GM23338 (cell line): ENCODE data around the gene NUCKS1. TPM values are rescaled to one million over a fixed set of nuclear protein-coding genes. Genes with fewer than 3 reads are reported as not detected.
A peak's percentile ranks its signal among the peaks of the same experiment; 100 is the strongest.

Experiments used
- ATAC-seq: fragments of 200-7000 bp; cut with Tn5 transposase; 3 replicates; pipeline ENCODE4 v1.9.1; 2020
- DNase-seq: peaks from one replicate; pipeline ENCODE4 v3.0.0-alpha.2; 2015; ENCODE audit warnings: low spot score
- H2AFZ ChIP-seq: fragments of 200-600 bp; sonication (generic); 2 replicates; pipeline ENCODE4 v1.8.0; 2016; ENCODE audit warnings: antibody characterized with exemption, mild to moderate bottlenecking, moderate library complexity
- H3F3A ChIP-seq: fragments of 200-600 bp; sonication (generic); replicated peaks from 2 replicates; pipeline ENCODE4 v1.8.0; 2017; ENCODE audit warnings: antibody characterized with exemption, mixed run types, low read depth
- H3K27ac ChIP-seq: fragments of 200-600 bp; sonication (generic); 2 replicates; pipeline ENCODE4 v1.6.1; 2016; ENCODE audit warnings: low read depth
- H3K27me3 ChIP-seq: fragments of 200-600 bp; sonication (generic); 2 replicates; pipeline ENCODE4 v1.8.0; 2016; ENCODE audit warnings: mild to moderate bottlenecking, mixed run types, moderate library complexity; ENCODE audit not compliant: insufficient read depth
- H3K36me3 ChIP-seq: fragments of 200-600 bp; sonication (generic); 2 replicates; pipeline ENCODE4 v1.8.0; 2016; ENCODE audit warnings: mild to moderate bottlenecking; ENCODE audit not compliant: insufficient read depth
- H3K4me1 ChIP-seq: fragments of 200-600 bp; sonication (generic); 2 replicates; pipeline ENCODE4 v1.8.0; 2016; ENCODE audit warnings: mild to moderate bottlenecking, moderate library complexity; ENCODE audit not compliant: insufficient read depth
- H3K4me2 ChIP-seq: fragments of 200-600 bp; sonication (generic); 2 replicates; pipeline ENCODE4 v1.7.1; 2017; ENCODE audit warnings: mixed run types
- H3K4me3 ChIP-seq: fragments of 200-600 bp; sonication (generic); 2 replicates; pipeline ENCODE4 v1.6.1; 2016; ENCODE audit warnings: mixed run types
- H3K79me2 ChIP-seq: fragments of 200-600 bp; sonication (generic); replicated peaks from 2 replicates; pipeline ENCODE4 v1.8.0; 2017; ENCODE audit warnings: mild to moderate bottlenecking; ENCODE audit not compliant: insufficient read depth
- H3K9me2 ChIP-seq: fragments of 200-600 bp; sonication (generic); 2 replicates; pipeline ENCODE4 v1.8.0; 2017; ENCODE audit not compliant: insufficient read depth
- H4K20me1 ChIP-seq: fragments of 200-600 bp; sonication (generic); replicated peaks from 2 replicates; pipeline ENCODE4 v1.8.0; 2017; ENCODE audit warnings: mild to moderate bottlenecking; ENCODE audit not compliant: insufficient read depth
- H3K27ac Mint-ChIP-seq: 2 replicates; pipeline ENCODE4 v1.8.0; 2020; ENCODE audit warnings: inconsistent platforms, mild to moderate bottlenecking, moderate library complexity, mixed read lengths
- H3K27me3 Mint-ChIP-seq: 3 replicates; pipeline ENCODE4 v1.8.0; 2022; ENCODE audit warnings: low read depth, mild to moderate bottlenecking, moderate library complexity, mixed read lengths, inconsistent platforms; ENCODE audit not compliant: insufficient read depth, poor library complexity
- H3K36me3 Mint-ChIP-seq: 3 replicates; pipeline ENCODE4 v1.8.0; 2021; ENCODE audit warnings: low read depth, mild to moderate bottlenecking, inconsistent platforms, moderate library complexity, mixed read lengths
- H3K4me1 Mint-ChIP-seq: 3 replicates; pipeline ENCODE4 v1.8.0; 2020; ENCODE audit warnings: mild to moderate bottlenecking, inconsistent platforms, mixed read lengths
- H3K4me3 Mint-ChIP-seq: 3 replicates; pipeline ENCODE4 v1.8.0; 2021; ENCODE audit warnings: moderate library complexity, mild to moderate bottlenecking, inconsistent platforms, mixed read lengths
- H3K9me3 Mint-ChIP-seq: 3 replicates; pipeline ENCODE4 v1.8.0; 2020; ENCODE audit warnings: moderate library complexity, mild to moderate bottlenecking, inconsistent platforms, mixed read lengths
- CREB1 ChIP-seq: fragments of 250-450 bp; sonication (Bioruptor Pico); IDR thresholded peaks from 2 replicates; pipeline ENCODE4 v1.5.0; 2020; ENCODE audit warnings: low read depth, mild to moderate bottlenecking, moderate library complexity
- EZH2 ChIP-seq: fragments of 200-600 bp; sonication (generic); IDR thresholded peaks from one replicate; pipeline ENCODE4 v1.8.0; 2017; ENCODE audit warnings: antibody characterized with exemption, mild to moderate bottlenecking, low read depth; ENCODE audit not compliant: unreplicated experiment
- EZH2phosphoT487 ChIP-seq: fragments of 200-600 bp; sonication (generic); IDR thresholded peaks from one replicate; pipeline ENCODE4 v1.8.1; 2018; ENCODE audit warnings: antibody characterized with exemption; ENCODE audit not compliant: unreplicated experiment
- JUNB ChIP-seq: IDR thresholded peaks from one replicate; pipeline ENCODE4 v1.6.1; 2016; ENCODE audit warnings: antibody characterized with exemption; ENCODE audit not compliant: unreplicated experiment
- NANOG ChIP-seq: IDR thresholded peaks from 2 replicates; pipeline ENCODE4 v1.6.1; 2016; ENCODE audit warnings: antibody characterized with exemption, borderline replicate concordance
- POLR2AphosphoS5 ChIP-seq: IDR thresholded peaks from 2 replicates; pipeline ENCODE4 v1.6.1; 2016; ENCODE audit warnings: antibody characterized with exemption, low read depth
- STAT1 ChIP-seq: IDR thresholded peaks from one replicate; pipeline ENCODE4 v1.6.1; 2016; ENCODE audit warnings: antibody characterized with exemption; ENCODE audit not compliant: unreplicated experiment
- ZNF114 ChIP-seq: fragments of 250-450 bp; sonication (Bioruptor Pico); IDR thresholded peaks from 2 replicates; pipeline ENCODE4 v1.5.0; 2020; ENCODE audit warnings: mild to moderate bottlenecking, moderate library complexity
- ZNF331 ChIP-seq: fragments of 250-450 bp; sonication (Bioruptor Pico); IDR thresholded peaks from 2 replicates; pipeline ENCODE4 v1.5.0; 2020; ENCODE audit warnings: low read depth, mild to moderate bottlenecking, moderate library complexity
- polyA plus RNA-seq: library from polyadenylated mRNA; unstranded; fragments of >200 nt; fragmentation: Nextera tagmentation; extraction: Ambion mirVana; gene quantifications from 2 replicates; pipeline ENCODE4 v1.2.1, GENCODE V29; 2016
- total RNA-seq: library from RNA; depleted of rRNA; stranded (reverse); fragments of >200 nt; shearing (Covaris generic); gene quantifications from 2 replicates; pipeline ENCODE4 v1.2.3, GENCODE V29; 2014
- TF ChIP-seq, protein P1 (sequence below): IDR thresholded peaks from one replicate; pipeline ENCODE4 v1.6.1; 2018; ENCODE audit warnings: antibody characterized with exemption; ENCODE audit not compliant: unreplicated experiment
- TF ChIP-seq, protein P2 (sequence below): IDR thresholded peaks from 2 replicates; pipeline ENCODE4 v1.6.1; 2016; ENCODE audit warnings: antibody characterized with exemption
- TF ChIP-seq, protein P3 (sequence below), 2 experiments: fragments of 200-600 bp in 1 of 2; sonication (generic) in 1 of 2; conservative IDR thresholded peaks; 2 replicates each; pipeline versions ENCODE4 v1.5.1 to v1.6.1; 2016 to 2017; ENCODE audit warnings: antibody characterized with exemption in 2 of 2, low read depth in 2 of 2, mild to moderate bottlenecking in 2 of 2, moderate library complexity in 1 of 2
- TF ChIP-seq, protein P4 (sequence below): fragments of 250-450 bp; sonication (Bioruptor Pico); IDR thresholded peaks from 2 replicates; pipeline ENCODE4 v1.5.0; 2020; ENCODE audit warnings: mild to moderate bottlenecking, moderate library complexity

NUCKS1 gene
- total and polyA plus RNA-seq, 2 experiments from 2014 or later = 255 to 307 TPM

DNA sequence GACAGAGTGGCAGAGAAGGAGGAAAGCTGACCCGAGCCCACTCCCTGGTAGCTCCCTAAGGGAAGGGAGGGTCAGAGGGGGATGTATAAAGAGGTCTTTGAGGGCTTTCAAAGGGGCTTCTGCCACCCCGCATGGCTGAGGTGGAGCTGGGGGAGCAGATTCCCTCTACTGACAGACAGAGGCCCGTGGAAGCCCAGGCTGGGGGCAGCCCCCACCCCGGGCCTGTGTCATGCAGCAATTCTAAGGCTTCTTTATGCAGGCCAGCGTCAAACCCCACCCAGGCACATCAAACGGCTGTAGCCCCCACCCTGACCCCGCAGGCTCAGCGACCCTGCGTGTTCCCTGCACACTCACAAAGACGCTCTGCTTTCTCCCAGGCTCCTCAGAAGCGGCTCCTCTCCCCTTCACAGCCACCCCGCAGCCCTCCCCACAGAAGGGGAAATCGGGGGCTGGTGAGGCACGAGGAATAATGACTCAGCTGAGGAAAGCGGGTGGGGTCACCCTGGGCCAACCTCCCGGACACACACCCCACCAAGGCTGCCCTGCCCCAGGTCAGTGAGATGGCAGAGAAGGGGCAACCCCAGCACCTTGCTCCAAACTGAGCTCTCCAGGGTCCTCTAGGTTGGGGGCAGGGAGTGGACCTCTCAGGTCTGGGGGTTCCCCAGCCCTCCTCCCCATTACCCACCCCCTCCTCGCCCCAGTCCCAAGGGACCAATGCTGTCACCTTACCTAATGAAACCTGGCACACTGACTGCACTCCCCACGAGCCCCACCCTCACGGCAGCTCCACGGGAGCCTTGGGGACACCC is 80.4 kb downstream of the NUCKS1 start:
- no peak overlapping the region; the same call in 1 of the 2 replicates for H3K27ac ChIP-seq
- no peaks in the 10 kb centered on the region for H3K27me3 ChIP-seq
- H3K36me3 ChIP-seq = no peaks in the 10 kb centered on the region
- TF ChIP-seq ZNF331 (CRISPR knock-in tag) = no peak
- TF ChIP-seq, protein P1, sequence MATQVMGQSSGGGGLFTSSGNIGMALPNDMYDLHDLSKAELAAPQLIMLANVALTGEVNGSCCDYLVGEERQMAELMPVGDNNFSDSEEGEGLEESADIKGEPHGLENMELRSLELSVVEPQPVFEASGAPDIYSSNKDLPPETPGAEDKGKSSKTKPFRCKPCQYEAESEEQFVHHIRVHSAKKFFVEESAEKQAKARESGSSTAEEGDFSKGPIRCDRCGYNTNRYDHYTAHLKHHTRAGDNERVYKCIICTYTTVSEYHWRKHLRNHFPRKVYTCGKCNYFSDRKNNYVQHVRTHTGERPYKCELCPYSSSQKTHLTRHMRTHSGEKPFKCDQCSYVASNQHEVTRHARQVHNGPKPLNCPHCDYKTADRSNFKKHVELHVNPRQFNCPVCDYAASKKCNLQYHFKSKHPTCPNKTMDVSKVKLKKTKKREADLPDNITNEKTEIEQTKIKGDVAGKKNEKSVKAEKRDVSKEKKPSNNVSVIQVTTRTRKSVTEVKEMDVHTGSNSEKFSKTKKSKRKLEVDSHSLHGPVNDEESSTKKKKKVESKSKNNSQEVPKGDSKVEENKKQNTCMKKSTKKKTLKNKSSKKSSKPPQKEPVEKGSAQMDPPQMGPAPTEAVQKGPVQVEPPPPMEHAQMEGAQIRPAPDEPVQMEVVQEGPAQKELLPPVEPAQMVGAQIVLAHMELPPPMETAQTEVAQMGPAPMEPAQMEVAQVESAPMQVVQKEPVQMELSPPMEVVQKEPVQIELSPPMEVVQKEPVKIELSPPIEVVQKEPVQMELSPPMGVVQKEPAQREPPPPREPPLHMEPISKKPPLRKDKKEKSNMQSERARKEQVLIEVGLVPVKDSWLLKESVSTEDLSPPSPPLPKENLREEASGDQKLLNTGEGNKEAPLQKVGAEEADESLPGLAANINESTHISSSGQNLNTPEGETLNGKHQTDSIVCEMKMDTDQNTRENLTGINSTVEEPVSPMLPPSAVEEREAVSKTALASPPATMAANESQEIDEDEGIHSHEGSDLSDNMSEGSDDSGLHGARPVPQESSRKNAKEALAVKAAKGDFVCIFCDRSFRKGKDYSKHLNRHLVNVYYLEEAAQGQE = no peak
- TF ChIP-seq, protein P2, sequence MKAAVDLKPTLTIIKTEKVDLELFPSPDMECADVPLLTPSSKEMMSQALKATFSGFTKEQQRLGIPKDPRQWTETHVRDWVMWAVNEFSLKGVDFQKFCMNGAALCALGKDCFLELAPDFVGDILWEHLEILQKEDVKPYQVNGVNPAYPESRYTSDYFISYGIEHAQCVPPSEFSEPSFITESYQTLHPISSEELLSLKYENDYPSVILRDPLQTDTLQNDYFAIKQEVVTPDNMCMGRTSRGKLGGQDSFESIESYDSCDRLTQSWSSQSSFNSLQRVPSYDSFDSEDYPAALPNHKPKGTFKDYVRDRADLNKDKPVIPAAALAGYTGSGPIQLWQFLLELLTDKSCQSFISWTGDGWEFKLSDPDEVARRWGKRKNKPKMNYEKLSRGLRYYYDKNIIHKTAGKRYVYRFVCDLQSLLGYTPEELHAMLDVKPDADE = no peak
- no peak for TF ChIP-seq JUNB
- TF ChIP-seq, protein P3, sequence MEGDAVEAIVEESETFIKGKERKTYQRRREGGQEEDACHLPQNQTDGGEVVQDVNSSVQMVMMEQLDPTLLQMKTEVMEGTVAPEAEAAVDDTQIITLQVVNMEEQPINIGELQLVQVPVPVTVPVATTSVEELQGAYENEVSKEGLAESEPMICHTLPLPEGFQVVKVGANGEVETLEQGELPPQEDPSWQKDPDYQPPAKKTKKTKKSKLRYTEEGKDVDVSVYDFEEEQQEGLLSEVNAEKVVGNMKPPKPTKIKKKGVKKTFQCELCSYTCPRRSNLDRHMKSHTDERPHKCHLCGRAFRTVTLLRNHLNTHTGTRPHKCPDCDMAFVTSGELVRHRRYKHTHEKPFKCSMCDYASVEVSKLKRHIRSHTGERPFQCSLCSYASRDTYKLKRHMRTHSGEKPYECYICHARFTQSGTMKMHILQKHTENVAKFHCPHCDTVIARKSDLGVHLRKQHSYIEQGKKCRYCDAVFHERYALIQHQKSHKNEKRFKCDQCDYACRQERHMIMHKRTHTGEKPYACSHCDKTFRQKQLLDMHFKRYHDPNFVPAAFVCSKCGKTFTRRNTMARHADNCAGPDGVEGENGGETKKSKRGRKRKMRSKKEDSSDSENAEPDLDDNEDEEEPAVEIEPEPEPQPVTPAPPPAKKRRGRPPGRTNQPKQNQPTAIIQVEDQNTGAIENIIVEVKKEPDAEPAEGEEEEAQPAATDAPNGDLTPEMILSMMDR (conservative IDR thresholded peaks at IDR 0.05; ENCODE audit: low read depth in 2 of 2) = no peak
- no peak for TF ChIP-seq STAT1
- no peak for TF ChIP-seq POLR2AphosphoS5
- no peak for TF ChIP-seq CREB1
- TF ChIP-seq ZNF114 (CRISPR knock-in tag) = no peak
- no peak for TF ChIP-seq EZH2
- TF ChIP-seq, protein P4, sequence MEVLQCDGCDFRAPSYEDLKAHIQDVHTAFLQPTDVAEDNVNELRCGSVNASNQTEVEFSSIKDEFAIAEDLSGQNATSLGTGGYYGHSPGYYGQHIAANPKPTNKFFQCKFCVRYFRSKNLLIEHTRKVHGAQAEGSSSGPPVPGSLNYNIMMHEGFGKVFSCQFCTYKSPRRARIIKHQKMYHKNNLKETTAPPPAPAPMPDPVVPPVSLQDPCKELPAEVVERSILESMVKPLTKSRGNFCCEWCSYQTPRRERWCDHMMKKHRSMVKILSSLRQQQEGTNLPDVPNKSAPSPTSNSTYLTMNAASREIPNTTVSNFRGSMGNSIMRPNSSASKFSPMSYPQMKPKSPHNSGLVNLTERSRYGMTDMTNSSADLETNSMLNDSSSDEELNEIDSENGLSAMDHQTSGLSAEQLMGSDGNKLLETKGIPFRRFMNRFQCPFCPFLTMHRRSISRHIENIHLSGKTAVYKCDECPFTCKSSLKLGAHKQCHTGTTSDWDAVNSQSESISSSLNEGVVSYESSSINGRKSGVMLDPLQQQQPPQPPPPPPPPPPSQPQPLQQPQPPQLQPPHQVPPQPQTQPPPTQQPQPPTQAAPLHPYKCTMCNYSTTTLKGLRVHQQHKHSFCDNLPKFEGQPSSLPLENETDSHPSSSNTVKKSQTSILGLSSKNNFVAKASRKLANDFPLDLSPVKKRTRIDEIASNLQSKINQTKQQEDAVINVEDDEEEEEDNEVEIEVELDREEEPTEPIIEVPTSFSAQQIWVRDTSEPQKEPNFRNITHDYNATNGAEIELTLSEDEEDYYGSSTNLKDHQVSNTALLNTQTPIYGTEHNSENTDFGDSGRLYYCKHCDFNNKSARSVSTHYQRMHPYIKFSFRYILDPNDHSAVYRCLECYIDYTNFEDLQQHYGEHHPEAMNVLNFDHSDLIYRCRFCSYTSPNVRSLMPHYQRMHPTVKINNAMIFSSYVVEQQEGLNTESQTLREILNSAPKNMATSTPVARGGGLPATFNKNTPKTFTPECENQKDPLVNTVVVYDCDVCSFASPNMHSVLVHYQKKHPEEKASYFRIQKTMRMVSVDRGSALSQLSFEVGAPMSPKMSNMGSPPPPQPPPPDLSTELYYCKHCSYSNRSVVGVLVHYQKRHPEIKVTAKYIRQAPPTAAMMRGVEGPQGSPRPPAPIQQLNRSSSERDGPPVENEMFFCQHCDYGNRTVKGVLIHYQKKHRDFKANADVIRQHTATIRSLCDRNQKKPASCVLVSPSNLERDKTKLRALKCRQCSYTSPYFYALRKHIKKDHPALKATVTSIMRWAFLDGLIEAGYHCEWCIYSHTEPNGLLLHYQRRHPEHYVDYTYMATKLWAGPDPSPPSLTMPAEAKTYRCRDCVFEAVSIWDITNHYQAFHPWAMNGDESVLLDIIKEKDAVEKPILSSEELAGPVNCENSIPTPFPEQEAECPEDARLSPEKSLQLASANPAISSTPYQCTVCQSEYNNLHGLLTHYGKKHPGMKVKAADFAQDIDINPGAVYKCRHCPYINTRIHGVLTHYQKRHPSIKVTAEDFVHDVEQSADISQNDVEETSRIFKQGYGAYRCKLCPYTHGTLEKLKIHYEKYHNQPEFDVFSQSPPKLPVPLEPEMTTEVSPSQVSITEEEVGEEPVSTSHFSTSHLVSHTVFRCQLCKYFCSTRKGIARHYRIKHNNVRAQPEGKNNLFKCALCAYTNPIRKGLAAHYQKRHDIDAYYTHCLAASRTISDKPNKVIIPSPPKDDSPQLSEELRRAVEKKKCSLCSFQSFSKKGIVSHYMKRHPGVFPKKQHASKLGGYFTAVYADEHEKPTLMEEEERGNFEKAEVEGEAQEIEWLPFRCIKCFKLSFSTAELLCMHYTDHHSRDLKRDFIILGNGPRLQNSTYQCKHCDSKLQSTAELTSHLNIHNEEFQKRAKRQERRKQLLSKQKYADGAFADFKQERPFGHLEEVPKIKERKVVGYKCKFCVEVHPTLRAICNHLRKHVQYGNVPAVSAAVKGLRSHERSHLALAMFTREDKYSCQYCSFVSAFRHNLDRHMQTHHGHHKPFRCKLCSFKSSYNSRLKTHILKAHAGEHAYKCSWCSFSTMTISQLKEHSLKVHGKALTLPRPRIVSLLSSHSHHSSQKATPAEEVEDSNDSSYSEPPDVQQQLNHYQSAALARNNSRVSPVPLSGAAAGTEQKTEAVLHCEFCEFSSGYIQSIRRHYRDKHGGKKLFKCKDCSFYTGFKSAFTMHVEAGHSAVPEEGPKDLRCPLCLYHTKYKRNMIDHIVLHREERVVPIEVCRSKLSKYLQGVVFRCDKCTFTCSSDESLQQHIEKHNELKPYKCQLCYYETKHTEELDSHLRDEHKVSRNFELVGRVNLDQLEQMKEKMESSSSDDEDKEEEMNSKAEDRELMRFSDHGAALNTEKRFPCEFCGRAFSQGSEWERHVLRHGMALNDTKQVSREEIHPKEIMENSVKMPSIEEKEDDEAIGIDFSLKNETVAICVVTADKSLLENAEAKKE (CRISPR knock-in tag) = no peak
- TF ChIP-seq EZH2phosphoT487 = no peak
- TF ChIP-seq NANOG = no peak
- no peaks in the 10 kb centered on the region for H3K9me3 Mint-ChIP-seq
- peak overlapping the region; percentile 78 for H3K4me2 ChIP-seq
- peak overlapping the region; percentile 62; the same call in 2 of the 3 replicates for H3K4me3 Mint-ChIP-seq
- H3K4me1 Mint-ChIP-seq = peaks cover 72% of the 10 kb centered on the region
- no peaks in the 10 kb centered on the region for H3K9me2 ChIP-seq
- peak overlapping the region; percentile 84 for H3K27ac Mint-ChIP-seq
- DNase-seq = no peak
- H3K36me3 Mint-ChIP-seq = no peaks in the 10 kb centered on the region
- peaks cover 15% of the 10 kb centered on the region for H3K27me3 Mint-ChIP-seq
- peak overlapping the region; percentile 49; the same call in 1 of the 2 replicates for H3K4me3 ChIP-seq
- H3K79me2 ChIP-seq = peaks cover 30% of the 10 kb centered on the region
- no peaks in the 10 kb centered on the region for H4K20me1 ChIP-seq
- H2AFZ ChIP-seq = no peak overlapping the region
- peaks cover 56% of the 10 kb centered on the region for H3K4me1 ChIP-seq
- ATAC-seq = no peak; the same call in 1 of the 3 replicates
- H3F3A ChIP-seq = 0 out of 2 replicates have a peak, but pooled peaks cover 5% of the 10 kb centered on the region
